ENCODE measurements around the gene FOXP1. TPM values are rescaled to one million over a fixed set of nuclear protein-coding genes. Genes with fewer than 3 reads are reported as not detected.

The FOXP1 gene
- total and polyA plus RNA-seq, 3 donors from 2014 or later = 37.8 to 105 (median 75.9) TPM

GRCh38 chr3:71140477-71140876 lies 443.1 kb downstream of the FOXP1 start:
- DNase-seq = no peak
- Histone ChIP-seq H3K27ac (no peak overlapping the region), H3K4me1 (no peaks in the 10 kb centered on the region), H3K4me3 (no peak overlapping the region), H3K9me3 (no peaks in the 10 kb centered on the region), H3K36me3 (ENCODE audit: low read depth, missing control alignments) (no peaks in the 10 kb centered on the region), H3K27me3 (no peaks in the 10 kb centered on the region)
- no peak for TF ChIP-seq POLR2A (IDR thresholded peaks at IDR 0.05)
- TF ChIP-seq, protein P1, sequence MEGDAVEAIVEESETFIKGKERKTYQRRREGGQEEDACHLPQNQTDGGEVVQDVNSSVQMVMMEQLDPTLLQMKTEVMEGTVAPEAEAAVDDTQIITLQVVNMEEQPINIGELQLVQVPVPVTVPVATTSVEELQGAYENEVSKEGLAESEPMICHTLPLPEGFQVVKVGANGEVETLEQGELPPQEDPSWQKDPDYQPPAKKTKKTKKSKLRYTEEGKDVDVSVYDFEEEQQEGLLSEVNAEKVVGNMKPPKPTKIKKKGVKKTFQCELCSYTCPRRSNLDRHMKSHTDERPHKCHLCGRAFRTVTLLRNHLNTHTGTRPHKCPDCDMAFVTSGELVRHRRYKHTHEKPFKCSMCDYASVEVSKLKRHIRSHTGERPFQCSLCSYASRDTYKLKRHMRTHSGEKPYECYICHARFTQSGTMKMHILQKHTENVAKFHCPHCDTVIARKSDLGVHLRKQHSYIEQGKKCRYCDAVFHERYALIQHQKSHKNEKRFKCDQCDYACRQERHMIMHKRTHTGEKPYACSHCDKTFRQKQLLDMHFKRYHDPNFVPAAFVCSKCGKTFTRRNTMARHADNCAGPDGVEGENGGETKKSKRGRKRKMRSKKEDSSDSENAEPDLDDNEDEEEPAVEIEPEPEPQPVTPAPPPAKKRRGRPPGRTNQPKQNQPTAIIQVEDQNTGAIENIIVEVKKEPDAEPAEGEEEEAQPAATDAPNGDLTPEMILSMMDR (IDR thresholded peaks at IDR 0.05) = no peak
- intact Hi-C loops (cut with DNase I; ENCODE audit: low total_unique reads) = no loop called here
- WGBS, 2 donors = 90 to 97% methylated on average over 3 of the region's 3 CpGs

DNA sequence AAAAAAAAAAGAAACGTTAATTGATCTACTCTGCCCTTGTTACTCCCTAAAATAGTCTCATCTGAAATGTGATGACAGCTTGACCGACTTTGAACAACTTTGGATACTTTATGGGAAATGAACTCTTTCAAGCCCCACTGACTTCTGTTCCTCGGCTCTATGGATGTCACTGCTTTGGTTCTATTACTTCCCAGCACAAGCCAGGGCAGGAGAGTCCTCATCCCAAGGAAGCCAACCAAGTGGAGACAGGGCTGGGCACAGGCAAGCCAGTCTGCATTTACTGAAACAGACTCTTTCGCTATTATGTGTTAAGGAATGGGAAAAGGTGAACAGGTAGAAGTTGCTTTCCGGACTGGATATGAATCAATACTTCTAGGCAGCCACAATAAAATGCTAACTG lies 444.0 kb downstream of the FOXP1 start:
- no peak overlapping the region for H3K27ac ChIP-seq
- H3K4me3 ChIP-seq = no peak overlapping the region
- no peak for TF ChIP-seq POLR2A (IDR thresholded peaks at IDR 0.05)
- TF ChIP-seq, protein P1 (IDR thresholded peaks at IDR 0.05) = no peak
- H3K36me3 ChIP-seq (ENCODE audit: low read depth, missing control alignments) = no peaks in the 10 kb centered on the region
- no peaks in the 10 kb centered on the region for H3K4me1 ChIP-seq
- no peaks in the 10 kb centered on the region for H3K27me3 ChIP-seq
- DNase-seq = no peak
- H3K9me3 ChIP-seq = no peaks in the 10 kb centered on the region
- WGBS, 2 donors = 89 to 91% methylated on average over 5 of the region's 5 CpGs
- intact Hi-C loops (cut with DNase I; ENCODE audit: low total_unique reads) = no loop called here

GRCh38 chr3:71138410-71138809 lies 445.1 kb downstream of the FOXP1 start:
- no peaks in the 10 kb centered on the region for H3K4me1 ChIP-seq
- no peak overlapping the region for H3K27ac ChIP-seq
- H3K4me3 ChIP-seq = no peak overlapping the region
- 95 to 96% methylated on average over 5 of the region's 5 CpGs for WGBS, 2 donors
- no peaks in the 10 kb centered on the region for H3K27me3 ChIP-seq
- intact Hi-C loops (cut with DNase I; ENCODE audit: low total_unique reads) = no loop called here
- no peaks in the 10 kb centered on the region for H3K36me3 ChIP-seq (ENCODE audit: low read depth, missing control alignments)
- DNase-seq = no peak
- TF ChIP-seq POLR2A (IDR thresholded peaks at IDR 0.05) = no peak
- TF ChIP-seq, protein P1 (IDR thresholded peaks at IDR 0.05) = no peak
- H3K9me3 ChIP-seq = no peaks in the 10 kb centered on the region

DNA sequence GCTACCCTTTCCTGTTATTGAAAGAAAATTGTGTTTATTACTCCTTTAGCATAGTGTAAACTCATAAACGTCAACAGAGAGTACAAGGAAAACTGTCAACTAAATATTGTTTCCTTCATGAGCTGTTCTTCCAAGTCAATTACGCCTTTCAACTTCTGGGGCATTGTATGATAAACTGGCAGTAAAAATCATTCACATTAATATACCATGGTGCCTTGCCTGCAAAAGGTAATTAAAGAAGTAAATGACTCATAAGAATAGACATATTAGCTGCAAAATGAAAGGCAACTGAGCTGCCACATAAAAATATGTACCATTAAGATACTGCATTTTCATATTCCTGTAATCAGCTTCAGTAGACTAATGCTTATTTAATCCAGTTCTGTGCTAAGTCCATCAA lies 447.3 kb downstream of the FOXP1 start:
- Histone ChIP-seq H3K27ac (no peak overlapping the region), H3K4me1 (no peaks in the 10 kb centered on the region)

More for the DNA sequence above, 447.3 kb downstream of the FOXP1 start:
- H3K4me3 ChIP-seq = no peak overlapping the region
- intact Hi-C loops (cut with DNase I; ENCODE audit: low total_unique reads) = no loop called here
- 86 to 87% methylated on average over 2 of the region's 2 CpGs for WGBS, 2 donors
- H3K9me3 ChIP-seq = no peaks in the 10 kb centered on the region
- no peak for DNase-seq
- no peak for TF ChIP-seq POLR2A (IDR thresholded peaks at IDR 0.05)
- TF ChIP-seq, protein P1 (IDR thresholded peaks at IDR 0.05) = no peak
- no peaks in the 10 kb centered on the region for H3K27me3 ChIP-seq
- H3K36me3 ChIP-seq (ENCODE audit: low read depth, missing control alignments) = no peaks in the 10 kb centered on the region
